Stimulated activated CD4-positive, alpha-beta T cell treated with anti-CD3 and anti-CD28 coated beads, TNF-alpha, amount 100 ng/mL, for 1 hour (primary cell): ENCODE results near the gene SEMA3A.
"Not testable (repeated sequence)": the region's sequence is repeated elsewhere in the genome, so short reads cannot be mapped to it uniquely, and the experiment has no call there.

Experiments
- DNase-seq, 3 donors: peaks; one replicate each; pipeline ENCODE4 v3.0.0-alpha.2; 2020; ENCODE audit warnings: low read depth in 3 of 3, low spot score in 1 of 3

SEMA3A gene

DNA sequence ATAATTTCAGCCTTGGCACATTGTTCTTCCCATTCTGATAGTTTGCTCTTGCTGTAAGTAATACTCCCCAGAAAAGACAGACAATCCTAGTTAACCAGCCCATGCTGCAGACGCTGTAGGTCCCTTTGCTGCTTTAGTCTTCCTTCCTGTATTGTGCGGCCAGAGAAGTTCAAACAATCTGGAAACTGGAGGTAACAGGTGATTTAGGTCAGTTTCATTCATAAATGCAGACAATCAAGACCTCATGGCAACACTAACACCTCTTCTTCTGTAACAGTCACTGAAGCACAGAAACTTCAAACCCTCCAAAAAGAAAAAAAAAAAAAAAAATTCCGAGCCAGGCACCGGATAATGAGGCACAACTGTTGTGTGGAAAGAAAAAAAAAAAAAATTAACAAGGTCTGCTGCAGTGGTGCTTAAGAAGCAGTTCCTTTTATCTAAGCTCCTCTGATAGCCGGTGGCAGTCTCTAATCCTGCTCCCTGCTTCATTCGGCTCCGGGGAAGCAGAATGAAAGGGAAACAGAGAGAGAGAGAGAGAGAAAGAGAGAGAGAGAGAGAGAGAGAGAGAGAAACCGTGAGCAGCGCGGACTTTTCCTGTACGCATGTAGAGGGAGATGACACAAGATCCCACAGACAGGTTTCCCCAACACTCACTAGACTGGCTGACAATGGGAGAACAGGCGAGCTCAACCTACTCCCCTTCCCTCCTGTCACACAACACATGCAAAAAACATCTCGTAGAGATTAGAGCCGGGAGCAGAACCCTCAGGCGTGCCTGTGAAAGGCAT, at the start of gene SEMA3A:
Gene SEMA3A (minus strand): TSS at position 306 of the 788 bp plus-strand sequence. CDS start 203 bp downstream, at position 103.
- DNase-seq, result no peak

DNA sequence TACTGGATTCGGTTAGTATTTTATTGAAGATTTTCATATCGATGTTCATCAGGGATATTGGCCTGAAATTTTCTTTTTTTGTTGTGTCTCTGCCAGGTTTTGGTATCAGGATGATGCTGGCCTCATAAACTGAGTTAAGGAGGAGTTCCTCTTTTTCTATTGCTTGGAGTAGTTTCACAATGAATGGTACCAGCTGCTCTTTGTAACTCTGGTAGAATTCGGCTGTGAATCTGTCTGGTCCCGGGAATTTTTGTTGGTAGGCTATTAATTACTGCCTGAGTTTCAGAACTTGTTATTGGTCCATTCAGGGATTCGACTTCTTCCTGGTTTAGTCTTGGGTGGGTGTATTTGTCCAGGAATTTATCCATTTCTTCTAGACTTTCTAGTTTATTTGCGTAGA, 48.4 kb upstream of the SEMA3A start:
- DNase-seq, result not testable (repeated sequence)

- no peak for DNase-seq
Observed at GRCh38 chr7:84238596-84238995, 44.0 kb upstream of the SEMA3A start.

DNA sequence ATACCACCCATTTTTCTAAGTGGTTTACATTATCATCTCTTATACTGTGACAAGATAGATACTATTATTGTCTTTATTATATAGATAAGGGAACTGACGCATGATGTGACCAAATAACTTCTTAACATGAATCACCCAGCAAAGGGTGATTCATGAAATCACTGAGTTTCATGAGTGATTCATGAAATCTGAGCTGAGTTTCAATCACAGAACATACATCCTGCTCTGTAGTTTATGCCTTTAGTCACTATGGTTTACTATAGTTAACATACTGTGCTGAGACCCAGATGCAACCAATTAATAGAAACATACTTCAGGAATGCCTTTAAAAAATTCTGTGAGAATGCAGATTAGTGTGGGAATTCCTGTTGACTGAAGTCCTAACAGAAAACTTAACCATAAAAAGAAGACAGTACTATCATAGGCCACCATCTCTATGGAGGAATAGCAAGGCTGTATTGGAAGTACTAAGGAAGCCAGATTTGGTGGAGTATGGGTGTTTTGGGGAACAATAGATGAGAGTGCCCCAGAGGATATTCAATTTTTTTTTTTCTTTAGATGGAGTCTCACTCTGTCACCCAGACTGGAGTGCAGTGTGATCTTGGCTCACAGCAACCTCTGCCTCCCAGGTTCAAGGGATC, 43.1 kb upstream of the SEMA3A start:
- no peak for DNase-seq

DNA sequence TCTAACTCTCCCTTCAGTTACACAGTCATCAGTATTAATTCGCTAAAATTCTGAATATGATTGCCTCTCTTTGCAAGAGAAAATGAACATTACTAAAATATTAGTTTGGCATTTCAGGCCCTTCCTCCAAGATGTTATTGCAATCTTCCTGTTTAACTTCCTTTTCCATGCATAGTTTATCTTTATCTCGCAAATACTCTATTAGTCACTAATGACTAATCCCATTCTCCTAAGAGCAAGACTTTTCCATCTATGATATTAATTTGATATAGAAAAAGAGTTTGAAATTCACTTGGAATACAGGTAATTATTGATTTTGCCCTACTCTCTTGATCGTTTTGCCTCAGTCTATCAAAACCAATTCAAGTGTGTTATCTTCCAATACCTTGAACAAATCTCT, 41.8 kb upstream of the SEMA3A start:
- no peak for DNase-seq

DNA sequence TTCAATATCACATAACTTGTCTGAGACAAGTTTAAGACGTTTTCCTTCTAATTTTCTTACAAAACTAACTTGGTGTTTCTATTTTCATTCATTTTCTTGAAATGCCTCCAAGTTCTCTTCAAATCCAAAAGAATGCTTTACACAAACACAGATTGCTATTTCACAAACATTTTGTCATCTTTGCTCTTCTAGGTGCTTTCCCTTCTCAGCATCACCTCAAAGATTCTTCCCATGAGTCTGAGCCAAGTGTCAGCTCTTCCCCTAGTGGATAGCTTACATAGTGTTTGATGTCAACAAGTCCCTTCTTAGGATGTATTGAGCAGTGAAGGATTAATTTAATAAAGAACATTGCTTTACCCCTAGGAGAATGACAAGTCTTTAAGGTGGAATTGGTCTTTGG, 38.1 kb upstream of the SEMA3A start:
- no peak for DNase-seq

DNA sequence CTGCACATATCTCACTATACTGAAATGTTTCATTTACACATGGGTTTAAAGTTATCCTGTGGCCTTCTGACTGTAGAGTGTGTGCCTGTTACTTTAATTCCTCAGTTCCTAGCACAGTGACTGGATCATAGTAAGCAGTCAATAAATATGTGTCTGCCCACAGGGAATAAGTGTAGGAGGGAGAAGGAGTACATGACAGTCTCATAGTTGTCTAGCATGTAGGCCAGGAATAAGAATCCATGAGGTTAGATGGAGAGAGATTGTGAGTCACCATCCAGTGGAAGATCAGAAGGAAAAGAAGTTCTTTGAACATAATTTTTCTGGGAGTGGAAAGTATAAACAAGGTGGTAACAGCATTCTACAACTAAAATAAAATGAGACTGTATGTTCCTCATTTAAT, 36.6 kb upstream of the SEMA3A start:
- DNase-seq, result no peak

GRCh38 chr7:84230491-84230890, 35.9 kb upstream of the SEMA3A start:
- no peak for DNase-seq

- no peak for DNase-seq
Observed at GRCh38 chr7:84228526-84228925, 33.9 kb upstream of the SEMA3A start.

DNA sequence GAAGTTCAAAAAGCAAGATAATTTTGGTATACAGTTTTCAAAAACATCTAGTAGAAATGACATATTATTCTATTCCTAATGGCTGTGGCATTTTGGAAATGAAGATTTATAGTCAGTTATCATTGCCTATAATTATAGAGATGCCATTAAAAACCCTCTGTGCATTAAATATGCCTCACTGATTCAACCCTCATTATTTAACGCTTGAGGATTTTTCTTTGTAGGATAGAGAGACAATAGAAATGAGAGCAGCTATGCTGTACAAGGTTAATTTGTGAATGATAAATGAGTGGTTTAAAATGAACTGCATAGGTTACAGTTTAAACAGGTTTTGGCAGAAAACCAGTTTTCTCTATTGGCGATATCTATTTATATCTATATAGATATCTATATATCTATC, 32.2 kb upstream of the SEMA3A start:
- no peak for DNase-seq

- DNase-seq, result no peak
Observed at GRCh38 chr7:84224505-84224904, 29.9 kb upstream of the SEMA3A start.

GRCh38 chr7:84219310-84219709, 24.7 kb upstream of the SEMA3A start:
- DNase-seq, result no peak

DNA sequence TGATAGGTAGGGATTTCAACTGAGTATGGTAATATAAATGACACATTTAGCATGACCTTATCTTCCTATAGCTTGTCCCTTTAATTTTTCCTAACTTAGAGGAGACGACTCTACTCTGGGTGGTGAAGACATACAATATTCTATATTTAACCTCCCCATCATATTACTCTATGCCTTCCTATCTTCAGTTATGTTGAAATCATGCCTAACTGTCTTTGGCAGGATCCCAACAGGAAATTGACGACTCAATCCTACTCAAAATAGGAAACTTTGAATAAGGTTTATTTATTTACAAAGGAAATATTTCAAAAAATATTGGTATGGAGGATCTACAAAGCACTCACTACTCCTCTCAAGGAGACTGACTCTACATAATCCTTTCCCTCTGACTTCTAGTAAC, 24.1 kb upstream of the SEMA3A start:
- DNase-seq, result no peak

GRCh38 chr7:84216472-84216871, 21.9 kb upstream of the SEMA3A start:
- no peak for DNase-seq

DNA sequence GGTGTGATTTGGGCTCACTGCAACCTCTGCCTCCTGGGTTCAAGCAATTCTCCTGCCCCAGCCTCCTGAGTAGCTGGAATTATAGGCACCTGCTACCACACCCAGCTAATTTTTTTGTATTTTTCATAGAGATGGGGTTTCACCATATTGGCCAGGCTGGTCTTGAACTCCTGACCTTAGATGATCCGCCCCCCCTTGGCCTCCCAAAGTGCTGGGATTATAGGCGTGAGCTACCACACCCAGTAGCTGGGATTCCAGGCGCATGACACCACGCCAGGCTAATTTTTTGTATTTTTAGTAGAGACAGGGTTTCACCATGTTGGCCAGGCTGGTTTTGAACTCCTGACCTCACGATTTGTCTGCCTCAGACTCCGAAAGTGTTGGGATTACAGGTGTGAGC, 20.2 kb upstream of the SEMA3A start:
- not testable (repeated sequence) for DNase-seq

GRCh38 chr7:84210301-84210700, 15.7 kb upstream of the SEMA3A start:
- DNase-seq, result no peak

DNA sequence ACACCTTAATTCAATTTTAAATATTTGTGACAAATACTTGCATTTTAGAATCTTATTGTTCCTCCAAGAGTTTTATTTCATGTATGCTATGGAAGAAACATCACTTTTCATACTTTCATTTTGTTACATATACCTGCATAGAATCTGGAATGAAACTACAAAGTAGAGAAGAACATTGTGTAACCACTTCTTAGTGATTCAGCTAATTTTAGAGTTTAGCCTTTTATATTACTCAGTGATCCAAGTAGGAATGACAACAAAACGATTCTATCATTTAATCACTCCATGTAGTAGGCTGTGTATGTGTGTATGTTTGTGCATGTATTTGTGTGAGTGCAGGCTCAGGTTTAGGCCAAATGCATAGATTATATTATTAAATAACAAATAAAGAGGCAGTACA, 14.4 kb upstream of the SEMA3A start:
- DNase-seq, result no peak

GRCh38 chr7:84207615-84208014, 13.0 kb upstream of the SEMA3A start:
- no peak for DNase-seq

DNA sequence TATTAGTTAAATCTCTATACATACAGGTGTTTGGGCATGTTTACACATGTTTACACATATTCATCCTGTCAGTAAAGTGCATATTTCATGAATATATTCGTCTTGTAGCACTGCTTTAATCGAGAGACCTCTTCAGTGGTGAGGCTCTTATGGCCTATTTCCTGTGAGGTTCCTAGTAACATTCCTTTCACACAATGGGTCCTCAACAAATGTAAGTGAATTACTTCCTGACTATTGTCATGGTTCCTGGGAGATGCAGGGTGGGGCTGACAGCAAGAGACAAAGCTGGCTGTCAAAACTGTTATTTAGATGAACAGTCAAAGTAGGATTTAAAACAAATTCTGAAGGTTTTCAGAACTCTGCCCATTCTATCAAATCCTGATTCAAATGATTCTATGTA, 12.4 kb upstream of the SEMA3A start:
- no peak for DNase-seq

- no peak for DNase-seq
Observed at GRCh38 chr7:84204655-84205054, 10.1 kb upstream of the SEMA3A start.

DNA sequence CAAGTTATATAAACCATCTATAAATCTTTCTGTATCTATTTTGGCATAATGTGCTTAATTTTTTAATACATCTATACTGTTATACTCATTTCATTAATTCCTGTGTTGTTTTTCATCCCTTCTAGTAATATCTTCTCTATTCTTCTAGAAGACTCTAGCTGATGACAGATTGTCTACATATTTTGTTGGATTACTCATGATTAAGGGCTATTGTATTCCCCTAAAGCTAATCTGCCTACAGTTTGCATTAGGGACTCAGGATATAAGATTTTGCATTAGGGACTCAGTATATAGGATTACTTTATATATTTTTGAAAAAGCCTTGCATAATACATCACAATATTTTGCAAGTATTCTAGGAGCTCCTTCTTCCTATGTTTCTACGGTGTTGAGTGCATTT, 8.3 kb upstream of the SEMA3A start:
- DNase-seq, result no peak

DNA sequence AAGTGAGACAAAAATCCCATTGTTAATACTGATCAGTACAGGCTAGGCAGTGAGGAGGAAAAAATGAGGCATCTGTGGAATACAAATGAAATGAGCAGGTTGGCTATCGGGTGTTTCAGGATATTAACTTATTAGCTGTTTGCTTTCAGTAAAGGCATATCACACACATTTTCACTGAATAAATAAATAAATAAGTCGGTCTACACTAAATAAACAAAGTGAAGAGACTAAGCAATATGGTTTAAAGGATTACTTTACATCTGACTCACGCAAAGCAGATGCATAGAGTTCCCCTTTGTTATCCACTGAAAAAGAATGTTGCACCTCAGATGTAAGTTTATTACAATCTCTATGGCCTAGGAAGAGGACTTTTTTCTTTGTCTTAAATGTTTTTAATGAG, 6.3 kb upstream of the SEMA3A start:
- no peak for DNase-seq

- DNase-seq, result no peak
Observed at GRCh38 chr7:84199216-84199615, 4.6 kb upstream of the SEMA3A start.
